IgD-negative memory B cell (primary cell): ENCODE measurements around the gene CLIC1. TPM values are rescaled to one million over a fixed set of nuclear protein-coding genes. Genes with fewer than 3 reads are reported as not detected.

ENCODE experiments used
- H3K27ac Mint-ChIP-seq, 3 donors: one replicate each; pipeline ENCODE4 v1.8.0; 2020 to 2022; ENCODE audit warnings: mild to moderate bottlenecking in 3 of 3, mixed read lengths in 3 of 3, moderate library complexity in 1 of 3
- H3K27me3 Mint-ChIP-seq: one replicate; pipeline ENCODE4 v1.8.0; 2021; ENCODE audit warnings: mixed read lengths
- H3K36me3 Mint-ChIP-seq: one replicate; pipeline ENCODE4 v1.8.0; 2020; ENCODE audit warnings: mild to moderate bottlenecking, mixed read lengths
- H3K4me1 Mint-ChIP-seq, 3 donors: one replicate each; pipeline ENCODE4 v1.8.0; 2020 to 2022; ENCODE audit warnings: mixed read lengths in 3 of 3, mild to moderate bottlenecking in 1 of 3
- H3K4me3 Mint-ChIP-seq, 4 donors: one replicate each; pipeline ENCODE4 v1.8.0; 2020 to 2022; ENCODE audit warnings: mild to moderate bottlenecking in 4 of 4, mixed read lengths in 4 of 4, moderate library complexity in 3 of 4
- H3K9me3 Mint-ChIP-seq, 3 donors: one replicate each; pipeline ENCODE4 v1.8.0; 2020 to 2021; ENCODE audit warnings: mixed read lengths in 3 of 3, mild to moderate bottlenecking in 1 of 3
- polyA plus RNA-seq: library from polyadenylated mRNA; unstranded; fragments of 300-500 nt; fragmentation: Illumina TruSeq; gene quantifications from one replicate; pipeline ENCODE4 v1.2.3, GENCODE V29; 2021

Gene CLIC1
- polyA plus RNA-seq, 1 donor from 2014 or later, result 861 TPM

- no peaks in the 10 kb centered on the region for H3K9me3 Mint-ChIP-seq
- no peak overlapping the region for H3K27ac Mint-ChIP-seq
- H3K4me1 Mint-ChIP-seq, result peaks cover 0 to 1% (median 0%) of the 10 kb centered on the region in 3 donors
- no peaks in the 10 kb centered on the region for H3K27me3 Mint-ChIP-seq
- peaks cover 13% of the 10 kb centered on the region for H3K36me3 Mint-ChIP-seq
- no peak overlapping the region for H3K4me3 Mint-ChIP-seq
These were observed 25.0 kb upstream of the CLIC1 start for GRCh38 chr6:31761343-31761742.

- peaks cover 13% of the 10 kb centered on the region for H3K36me3 Mint-ChIP-seq
- no peaks in the 10 kb centered on the region for H3K27me3 Mint-ChIP-seq
- no peaks in the 10 kb centered on the region for H3K9me3 Mint-ChIP-seq
- H3K27ac Mint-ChIP-seq, result no peak overlapping the region
- H3K4me1 Mint-ChIP-seq, result peaks cover 0 to 1% (median 0%) of the 10 kb centered on the region in 3 donors
- no peak overlapping the region for H3K4me3 Mint-ChIP-seq
These were observed 24.5 kb upstream of the CLIC1 start for GRCh38 chr6:31760790-31761189.

GRCh38 chr6:31758281-31758680 lies 22.0 kb upstream of the CLIC1 start:
- Mint-ChIP-seq H3K4me3 (no peak overlapping the region), H3K4me1 (peaks cover 0 to 1% (median 0%) of the 10 kb centered on the region in 3 donors), H3K27ac (no peak overlapping the region), H3K36me3 (peaks cover 15% of the 10 kb centered on the region), H3K27me3 (no peaks in the 10 kb centered on the region), H3K9me3 (no peaks in the 10 kb centered on the region)

- Mint-ChIP-seq H3K27me3 (no peaks in the 10 kb centered on the region), H3K9me3 (no peaks in the 10 kb centered on the region), H3K36me3 (peaks cover 4% of the 10 kb centered on the region), H3K4me1 (peaks cover 0 to under 1% (median 0%) of the 10 kb centered on the region in 3 donors), H3K4me3 (no peak overlapping the region), H3K27ac (no peak overlapping the region)
These were observed 16.5 kb upstream of the CLIC1 start for GRCh38 chr6:31752739-31753319.

GRCh38 chr6:31750411-31751022 lies 14.2 kb upstream of the CLIC1 start:
- H3K27me3 Mint-ChIP-seq, result no peaks in the 10 kb centered on the region
- no peak overlapping the region for H3K4me3 Mint-ChIP-seq
- no peaks in the 10 kb centered on the region for H3K9me3 Mint-ChIP-seq
- H3K4me1 Mint-ChIP-seq, result no peaks in the 10 kb centered on the region
- H3K36me3 Mint-ChIP-seq, result peaks cover 2% of the 10 kb centered on the region
- H3K27ac Mint-ChIP-seq, result no peak overlapping the region

GRCh38 chr6:31749301-31750036 lies 13.1 kb upstream of the CLIC1 start:
- no peak overlapping the region for H3K4me3 Mint-ChIP-seq
- no peaks in the 10 kb centered on the region for H3K4me1 Mint-ChIP-seq
- no peaks in the 10 kb centered on the region for H3K9me3 Mint-ChIP-seq
- H3K27ac Mint-ChIP-seq, result no peak overlapping the region
- H3K36me3 Mint-ChIP-seq, result peaks cover 2% of the 10 kb centered on the region
- no peaks in the 10 kb centered on the region for H3K27me3 Mint-ChIP-seq

GRCh38 chr6:31744422-31744821 lies 8.1 kb upstream of the CLIC1 start:
- Mint-ChIP-seq H3K27ac (peak overlapping the region in 1 of 3 donors; percentile 79), H3K4me1 (peaks cover 6 to 10% (median 8%) of the 10 kb centered on the region in 3 donors), H3K9me3 (no peaks in the 10 kb centered on the region), H3K27me3 (no peaks in the 10 kb centered on the region), H3K4me3 (peak overlapping the region in 1 of 4 donors; percentile 52), H3K36me3 (no peaks in the 10 kb centered on the region)

GRCh38 chr6:31742894-31743293 lies 6.6 kb upstream of the CLIC1 start:
- peak overlapping the region in 1 of 3 donors; percentile 56 for H3K27ac Mint-ChIP-seq
- H3K4me1 Mint-ChIP-seq, result peaks cover 19 to 26% (median 23%) of the 10 kb centered on the region in 3 donors
- no peaks in the 10 kb centered on the region for H3K9me3 Mint-ChIP-seq
- H3K36me3 Mint-ChIP-seq, result no peaks in the 10 kb centered on the region
- no peaks in the 10 kb centered on the region for H3K27me3 Mint-ChIP-seq
- H3K4me3 Mint-ChIP-seq, result peak overlapping the region in 3 of 4 donors; percentile 25 to 30 (median 25)

GRCh38 chr6:31741815-31742214 lies 5.5 kb upstream of the CLIC1 start:
- H3K27me3 Mint-ChIP-seq, result no peaks in the 10 kb centered on the region
- H3K27ac Mint-ChIP-seq, result no peak overlapping the region
- H3K4me1 Mint-ChIP-seq, result peaks cover 29 to 37% (median 31%) of the 10 kb centered on the region in 3 donors
- H3K36me3 Mint-ChIP-seq, result no peaks in the 10 kb centered on the region
- H3K9me3 Mint-ChIP-seq, result no peaks in the 10 kb centered on the region
- H3K4me3 Mint-ChIP-seq, result peak overlapping the region in 2 of 4 donors; percentile 67 to 71

GRCh38 chr6:31740397-31741223 lies 4.3 kb upstream of the CLIC1 start:
- no peaks in the 10 kb centered on the region for H3K27me3 Mint-ChIP-seq
- H3K9me3 Mint-ChIP-seq, result no peaks in the 10 kb centered on the region
- H3K27ac Mint-ChIP-seq, result peak overlapping the region; percentile 52 to 96 (median 93)
- H3K36me3 Mint-ChIP-seq, result no peaks in the 10 kb centered on the region
- peaks cover 32 to 39% (median 34%) of the 10 kb centered on the region in 3 donors for H3K4me1 Mint-ChIP-seq
- peak overlapping the region; percentile 93 to 98 (median 95) for H3K4me3 Mint-ChIP-seq

GRCh38 chr6:31739639-31740396 lies 3.5 kb upstream of the CLIC1 start, which contains the start of gene MSH5:
Gene MSH5, plus strand, starts transcription at chr6:31740005. Its CDS starts 462 bp downstream, at chr6:31740467.
- H3K9me3 Mint-ChIP-seq, result no peaks in the 10 kb centered on the region
- H3K4me3 Mint-ChIP-seq, result peak within 1 kb of the TSS; percentile 93 to 99 (median 96)
- H3K27ac Mint-ChIP-seq, result peak within 1 kb of the TSS; percentile 52 to 96 (median 93)
- H3K27me3 Mint-ChIP-seq, result no peaks in the 10 kb centered on the region
- no peaks in the 10 kb centered on the region for H3K36me3 Mint-ChIP-seq
- peaks cover 32 to 39% (median 34%) of the 10 kb centered on the region in 3 donors for H3K4me1 Mint-ChIP-seq

- Mint-ChIP-seq H3K36me3 (no peaks in the 10 kb centered on the region), H3K9me3 (no peaks in the 10 kb centered on the region), H3K4me1 (peaks cover 32 to 48% (median 43%) of the 10 kb centered on the region in 3 donors), H3K27ac (peak overlapping the region; percentile 52 to 95 (median 93)), H3K27me3 (no peaks in the 10 kb centered on the region), H3K4me3 (peak overlapping the region; percentile 93 to 99 (median 98))
These were observed 2.0 kb upstream of the CLIC1 start for GRCh38 chr6:31737991-31738979.

GRCh38 chr6:31737315-31737990 lies 1.1 kb upstream of the CLIC1 start:
- Mint-ChIP-seq H3K36me3 (peaks cover 3% of the 10 kb centered on the region), H3K27me3 (no peaks in the 10 kb centered on the region)

More at GRCh38 chr6:31737315-31737990, 1.1 kb upstream of the CLIC1 start:
- peak overlapping the region; percentile 52 to 95 (median 93) for H3K27ac Mint-ChIP-seq
- peak overlapping the region; percentile 93 to 99 (median 98) for H3K4me3 Mint-ChIP-seq
- H3K9me3 Mint-ChIP-seq, result no peaks in the 10 kb centered on the region
- peaks cover 32 to 46% (median 46%) of the 10 kb centered on the region in 3 donors for H3K4me1 Mint-ChIP-seq
